HL-60/S4 treated with retinoic acid at 250 ng/mL for 4 days and 3 days (cell line): ENCODE data around the gene VPS51.

Experiments used
- in situ Hi-C: fragments of 300-500 bp; cut with MboI; formaldehyde crosslinking; loops from 2 replicates; pipeline ENCODE4 v1.7.0; 2022; ENCODE audit warnings: low sequenced_read_pairs

The VPS51 gene

GRCh38 chr11:65071907-65072630 is 23.9 kb upstream of the VPS51 start:
- in situ Hi-C loops, result no loop called here

GRCh38 chr11:65072631-65072966 is 23.4 kb upstream of the VPS51 start:
- in situ Hi-C loops, result no loop called here

GRCh38 chr11:65077451-65077850 is 18.6 kb upstream of the VPS51 start:
- in situ Hi-C loops, result no loop called here

GRCh38 chr11:65078151-65078550 is 17.9 kb upstream of the VPS51 start:
- in situ Hi-C loops, result no loop called here

- in situ Hi-C loops, result no loop called here
These were observed 17.1 kb upstream of the VPS51 start for GRCh38 chr11:65078786-65079342.

- in situ Hi-C loops, result no loop called here
These were observed 12.7 kb upstream of the VPS51 start for GRCh38 chr11:65083134-65083833.

GRCh38 chr11:65083834-65084597 is 12.0 kb upstream of the VPS51 start, which contains the start of the genes CDCA5 and ZFPL1:
Gene CDCA5, minus strand, starts transcription at chr11:65084040. Its CDS starts 62 bp downstream, at chr11:65083978.
Gene ZFPL1, plus strand, starts transcription at chr11:65084222. Its CDS starts 477 bp downstream, at chr11:65084699.
- in situ Hi-C loops, result no loop called here

GRCh38 chr11:65084598-65085375 is 11.2 kb upstream of the VPS51 start:
- in situ Hi-C loops, result no loop called here

GRCh38 chr11:65085446-65085845 is 10.6 kb upstream of the VPS51 start:
- in situ Hi-C loops, result no loop called here

GRCh38 chr11:65086809-65087208 is 9.2 kb upstream of the VPS51 start:
- in situ Hi-C loops, result no loop called here

GRCh38 chr11:65087216-65087615 is 8.8 kb upstream of the VPS51 start:
- in situ Hi-C loops, result no loop called here

GRCh38 chr11:65087827-65088226 is 8.2 kb upstream of the VPS51 start:
- in situ Hi-C loops, result no loop called here

- in situ Hi-C loops, result no loop called here
These were observed 6.4 kb upstream of the VPS51 start for GRCh38 chr11:65089621-65090020.

- in situ Hi-C loops, result no loop called here
These were observed 5.4 kb upstream of the VPS51 start for GRCh38 chr11:65090628-65091027.

GRCh38 chr11:65095427-65095826 is 587 bp upstream of the VPS51 start:
- in situ Hi-C loops, result no loop called here

GRCh38 chr11:65096926-65097325 is 912 bp downstream of the VPS51 start:
- in situ Hi-C loops, result no loop called here

GRCh38 chr11:65100674-65101350 is 4.8 kb downstream of the VPS51 start:
- in situ Hi-C loops, result no loop called here

- in situ Hi-C loops, result no loop called here
These were observed 6.4 kb downstream of the VPS51 start for GRCh38 chr11:65102142-65103095.

GRCh38 chr11:65103476-65103875 is 7.5 kb downstream of the VPS51 start:
- in situ Hi-C loops, result no loop called here
